ENCODE results near the gene GTPBP6.
"Not testable (repeated sequence)": the region's sequence is repeated elsewhere in the genome, so short reads cannot be mapped to it uniquely, and the experiment has no call there.

Gene GTPBP6

GRCh38 chrX:352181-352580 is 33.6 kb upstream of the GTPBP6 start:
- in situ Hi-C loops (cut with MboI; ENCODE audit: low sequenced_read_pairs): no loop called here

- in situ Hi-C loops (cut with MboI; ENCODE audit: low sequenced_read_pairs): no loop called here
Measured at GRCh38 chrX:351736-352135, 33.1 kb upstream of the GTPBP6 start.

GRCh38 chrX:351324-351641 is 32.7 kb upstream of the GTPBP6 start:
- in situ Hi-C loops (cut with MboI; ENCODE audit: low sequenced_read_pairs): not testable (repeated sequence)

- in situ Hi-C loops (cut with MboI; ENCODE audit: low sequenced_read_pairs): no loop called here
Measured at GRCh38 chrX:350534-351323, 32.1 kb upstream of the GTPBP6 start.

GRCh38 chrX:350148-350533 is 31.5 kb upstream of the GTPBP6 start:
- in situ Hi-C loops (cut with MboI; ENCODE audit: low sequenced_read_pairs): no loop called here

- in situ Hi-C loops (cut with MboI; ENCODE audit: low sequenced_read_pairs): no loop called here
Measured at GRCh38 chrX:349702-350101, 31.1 kb upstream of the GTPBP6 start.

- in situ Hi-C loops (cut with MboI; ENCODE audit: low sequenced_read_pairs): no loop called here
Measured at GRCh38 chrX:349196-349595, 30.6 kb upstream of the GTPBP6 start.

GRCh38 chrX:348461-349117 is 30.0 kb upstream of the GTPBP6 start:
- in situ Hi-C loops (cut with MboI; ENCODE audit: low sequenced_read_pairs): no loop called here

GRCh38 chrX:347351-348117 is 28.9 kb upstream of the GTPBP6 start:
- in situ Hi-C loops (cut with MboI; ENCODE audit: low sequenced_read_pairs): no loop called here

GRCh38 chrX:346034-346813 is 27.6 kb upstream of the GTPBP6 start:
- in situ Hi-C loops (cut with MboI; ENCODE audit: low sequenced_read_pairs): no loop called here

- in situ Hi-C loops (cut with MboI; ENCODE audit: low sequenced_read_pairs): no loop called here
Measured at GRCh38 chrX:345020-345925, 26.7 kb upstream of the GTPBP6 start.

- in situ Hi-C loops (cut with MboI; ENCODE audit: low sequenced_read_pairs): no loop called here
Measured at GRCh38 chrX:344371-344901, 25.8 kb upstream of the GTPBP6 start.

- in situ Hi-C loops (cut with MboI; ENCODE audit: low sequenced_read_pairs): no loop called here
Measured at GRCh38 chrX:341541-342101, 23.0 kb upstream of the GTPBP6 start.

GRCh38 chrX:340641-341423 is 22.2 kb upstream of the GTPBP6 start:
- in situ Hi-C loops (cut with MboI; ENCODE audit: low sequenced_read_pairs): no loop called here

- in situ Hi-C loops (cut with MboI; ENCODE audit: low sequenced_read_pairs): no loop called here
Measured at GRCh38 chrX:340121-340520, 21.5 kb upstream of the GTPBP6 start.

GRCh38 chrX:338836-339400 is 20.3 kb upstream of the GTPBP6 start:
- in situ Hi-C loops (cut with MboI; ENCODE audit: low sequenced_read_pairs): no loop called here

GRCh38 chrX:338281-338835 is 19.8 kb upstream of the GTPBP6 start:
- in situ Hi-C loops (cut with MboI; ENCODE audit: low sequenced_read_pairs): no loop called here

- in situ Hi-C loops (cut with MboI; ENCODE audit: low sequenced_read_pairs): no loop called here
Measured at GRCh38 chrX:337331-337831, 18.8 kb upstream of the GTPBP6 start.
